K562 (cell line): Measurements from ENCODE around the gene EVA1A.

Experiments
- BRD4 ChIP-seq: fragments of 200-600 bp; sonication (generic); IDR thresholded peaks from 2 replicates; pipeline ENCODE4 v1.6.1; 2017; ENCODE audit warnings: inconsistent platforms
- CTCF ChIP-seq, 3 experiments: IDR thresholded peaks in 2 of 3; conservative IDR thresholded peaks in 1 of 3; 2 replicates each; pipeline ENCODE4 v1.5.1; 2011 to 2012; ENCODE audit warnings: low read length in 3 of 3, mild to moderate bottlenecking in 3 of 3, control low read depth in 2 of 3, improper control_type of control experiment in 1 of 3, inconsistent platforms in 1 of 3, low read depth in 1 of 3, mixed read lengths in 1 of 3, moderate library complexity in 1 of 3; ENCODE audit not compliant: insufficient read depth in 2 of 3
- HOMEZ ChIP-seq: fragments of 250-450 bp; sonication (Bioruptor Pico); IDR thresholded peaks from 2 replicates; pipeline ENCODE4 v1.4.0; 2020; ENCODE audit warnings: mild to moderate bottlenecking, moderate library complexity
- JUN ChIP-seq, 2 experiments: sonication (generic) in 1 of 2; formaldehyde crosslinking in 1 of 2; IDR thresholded peaks; 2 replicates each; pipeline versions ENCODE4 v1.6.1 to v1.8.0; 2012 to 2022; ENCODE audit warnings: borderline replicate concordance in 2 of 2, mild to moderate bottlenecking in 2 of 2, improper control_type of control experiment in 1 of 2, low read depth in 1 of 2, low read length in 1 of 2, missing genetic modification reagents in 1 of 2
- MAFK ChIP-seq: IDR thresholded peaks from 2 replicates; pipeline ENCODE4 v1.6.1; 2011; ENCODE audit warnings: low read length, improper control_type of control experiment
- NCOA1 ChIP-seq: fragments of 450-650 bp; IDR thresholded peaks from 2 replicates; pipeline ENCODE4 v1.6.1; 2016; ENCODE audit warnings: low read depth
- NR2C2 ChIP-seq, 2 experiments: fragments of 200-800 bp in 1 of 2; sonication (Bioruptor generic) in 1 of 2; sonication (generic) in 1 of 2; formaldehyde crosslinking in 1 of 2; IDR thresholded peaks; 2 replicates each; pipeline versions ENCODE4 v1.6.1 to v1.8.0; 2016 to 2022; ENCODE audit warnings: mild to moderate bottlenecking in 1 of 2, missing compliant biosample characterization in 1 of 2, missing genetic modification characterization in 1 of 2, missing genetic modification reagents in 1 of 2
- POLR2A ChIP-seq: fragments of 450-650 bp; conservative IDR thresholded peaks from 2 replicates; pipeline ENCODE4 v1.6.1; 2016
- POLR2AphosphoS5 ChIP-seq: IDR thresholded peaks from 2 replicates; pipeline ENCODE4 v1.6.1; 2011; ENCODE audit warnings: mild to moderate bottlenecking, low read depth, low read length, moderate library complexity; ENCODE audit not compliant: control insufficient read depth, insufficient read depth
- SREBF2 ChIP-seq: sonication (generic); formaldehyde crosslinking; IDR thresholded peaks from 2 replicates; pipeline ENCODE4 v1.4.0; 2020; ENCODE audit warnings: mild to moderate bottlenecking, missing genetic modification reagents
- TEAD4 ChIP-seq, 2 experiments: sonication (generic) in 1 of 2; formaldehyde crosslinking in 1 of 2; IDR thresholded peaks; 2 replicates each; pipeline versions ENCODE4 v1.6.1 to v1.8.0; 2012 to 2022; ENCODE audit warnings: borderline replicate concordance in 1 of 2, inconsistent platforms in 1 of 2, low read length in 1 of 2, mild to moderate bottlenecking in 1 of 2, missing genetic modification reagents in 1 of 2
- ZFX ChIP-seq: sonication (generic); formaldehyde crosslinking; IDR thresholded peaks from 2 replicates; pipeline ENCODE4 v1.8.0; 2022; ENCODE audit warnings: mild to moderate bottlenecking, missing genetic modification reagents, moderate library complexity
- ZNF232 ChIP-seq: sonication (generic); formaldehyde crosslinking; IDR thresholded peaks from 2 replicates; pipeline ENCODE4 v1.8.0; 2022; ENCODE audit warnings: mild to moderate bottlenecking, missing genetic modification reagents

DNA sequence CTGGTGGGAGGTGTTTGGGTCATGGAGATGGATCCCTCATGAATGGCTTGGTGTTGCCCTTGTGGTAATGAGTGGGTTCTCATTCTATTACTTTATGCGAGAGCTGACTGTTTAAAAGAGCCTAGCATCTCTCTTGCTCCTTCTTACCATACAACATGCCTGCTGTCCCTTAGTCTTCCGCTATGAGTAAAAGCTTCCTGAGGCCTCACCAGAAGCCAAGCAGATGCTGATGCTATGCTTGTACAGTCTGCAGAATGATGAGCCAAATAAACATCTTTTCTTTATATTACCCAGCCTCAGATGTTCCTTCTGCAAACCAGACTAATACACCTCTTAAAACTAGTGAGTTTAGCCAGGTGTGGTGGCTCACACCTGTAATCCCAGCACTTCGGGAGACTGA is 23.1 kb downstream of the EVA1A start:
- TF ChIP-seq TEAD4 (IDR thresholded peaks at IDR 0.05; ENCODE audit: low read length) (no peak), TEAD4 (CRISPR knock-in tag; IDR thresholded peaks at IDR 0.05; ENCODE audit: borderline replicate concordance) (no peak), CTCF (IDR thresholded peaks at IDR 0.05 in 2 of 3, conservative IDR thresholded peaks at IDR 0.05 in 1 of 3; ENCODE audit: insufficient read depth in 2 of 3, low read depth in 1 of 3, low read length in 3 of 3) (no peak), BRD4 (no peak), NCOA1 (no peak), POLR2AphosphoS5 (no peak), MAFK (no peak), ZNF232 (CRISPR knock-in tag) (no peak), NR2C2 (CRISPR knock-in tag; IDR thresholded peaks at IDR 0.05) (no peak), NR2C2 (tag; IDR thresholded peaks at IDR 0.05) (no peak), SREBF2 (no peak), POLR2A (no peak), HOMEZ (CRISPR knock-in tag) (no peak), JUN (IDR thresholded peaks at IDR 0.05; ENCODE audit: borderline replicate concordance, low read depth, low read length) (no peak), JUN (CRISPR knock-in tag; IDR thresholded peaks at IDR 0.05; ENCODE audit: borderline replicate concordance) (no peak), ZFX (CRISPR knock-in tag) (no peak)
